Tibial artery (tissue), 4 donors: ENCODE measurements around the gene RASA3.

Source experiments
- DNase-seq, 2 donors: peaks; one replicate each; pipeline ENCODE4 v3.0.0-alpha.2; 2019
- H3K27ac ChIP-seq, 2 donors: fragments of 200-600 bp; sonication (generic) in 1 of 2; 1 replicate in 1 of 2; 2 replicates in 1 of 2; pipeline ENCODE4 v1.5.1; 2018 to 2019; ENCODE audit warnings: mild to moderate bottlenecking in 1 of 2
- H3K27me3 ChIP-seq, 2 donors: fragments of 200-600 bp; sonication (generic) in 1 of 2; one replicate each; pipeline versions ENCODE4 v1.5.1 to v1.6.0; 2016 to 2019
- H3K36me3 ChIP-seq, 3 donors: fragments of 200-600 bp; sonication (generic) in 2 of 3; one replicate each; pipeline ENCODE4 v1.5.1; 2016 to 2019; ENCODE audit warnings: mild to moderate bottlenecking in 2 of 3
- H3K4me1 ChIP-seq, 4 donors: fragments of 200-600 bp; sonication (generic) in 2 of 4; 1 replicate in 3 of 4; 2 replicates in 1 of 4; pipeline ENCODE4 v1.5.1; 2016 to 2019
- H3K4me3 ChIP-seq, 2 donors: fragments of 200-600 bp; sonication (generic) in 1 of 2; 1 replicate in 1 of 2; 2 replicates in 1 of 2; pipeline ENCODE4 v1.5.1; 2018 to 2019; ENCODE audit warnings: mild to moderate bottlenecking in 2 of 2
- H3K9me3 ChIP-seq, 3 donors: fragments of 200-600 bp; sonication (generic) in 1 of 3; one replicate each; pipeline ENCODE4 v1.5.1; 2016 to 2019
- CTCF ChIP-seq, 2 experiments: fragments of 200-600 bp in 1 of 2; fragments of 450-650 bp in 1 of 2; IDR thresholded peaks; one replicate each; pipeline ENCODE4 v1.5.1; 2017 to 2019; ENCODE audit warnings: antibody characterized with exemption in 2 of 2, mild to moderate bottlenecking in 1 of 2, moderate library complexity in 1 of 2
- intact Hi-C: fragments of 100-400 bp; cut with DNase I; formaldehyde crosslinking; loops from one replicate; pipeline ENCODE4 v1.15.0; 2023; ENCODE audit warnings: low total_unique reads

Gene RASA3

GRCh38 chr13:114044486-114044885 lies 87.9 kb downstream of the RASA3 start:
- no peak for TF ChIP-seq CTCF (IDR thresholded peaks at IDR 0.05)
- no peak overlapping the region for H3K27ac ChIP-seq
- intact Hi-C loops: no loop called here
- H3K4me3 ChIP-seq: no peak overlapping the region
- no peak for DNase-seq
- H3K9me3 ChIP-seq: no peaks in the 10 kb centered on the region
- H3K4me1 ChIP-seq: no peaks in the 10 kb centered on the region
- H3K27me3 ChIP-seq: no peaks in the 10 kb centered on the region
- peaks cover 0 to 15% (median 6%) of the 10 kb centered on the region in 3 donors for H3K36me3 ChIP-seq

GRCh38 chr13:114043421-114044053 lies 88.9 kb downstream of the RASA3 start:
- Histone ChIP-seq H3K4me3 (no peak overlapping the region), H3K27me3 (no peaks in the 10 kb centered on the region), H3K9me3 (no peaks in the 10 kb centered on the region), H3K27ac (no peak overlapping the region), H3K4me1 (no peaks in the 10 kb centered on the region), H3K36me3 (peaks cover 0 to 15% (median 4%) of the 10 kb centered on the region in 3 donors)
- intact Hi-C loops: no loop called here
- peak in 1 of 2 donors; percentile 70 for DNase-seq
- no peak for TF ChIP-seq CTCF (IDR thresholded peaks at IDR 0.05)

GRCh38 chr13:114042066-114042815 lies 90.2 kb downstream of the RASA3 start:
- H3K36me3 ChIP-seq: peaks cover 0 to 15% (median 0%) of the 10 kb centered on the region in 3 donors
- no peaks in the 10 kb centered on the region for H3K27me3 ChIP-seq
- H3K9me3 ChIP-seq: no peaks in the 10 kb centered on the region
- no peaks in the 10 kb centered on the region for H3K4me1 ChIP-seq
- no peak overlapping the region for H3K27ac ChIP-seq
- H3K4me3 ChIP-seq: no peak overlapping the region
- no peak for TF ChIP-seq CTCF (IDR thresholded peaks at IDR 0.05)
- DNase-seq: no peak
- intact Hi-C loops: no loop called here

GRCh38 chr13:114041493-114041892 lies 90.9 kb downstream of the RASA3 start:
- no peaks in the 10 kb centered on the region for H3K4me1 ChIP-seq
- H3K27me3 ChIP-seq: no peaks in the 10 kb centered on the region
- H3K36me3 ChIP-seq: peaks cover 0 to 15% (median 0%) of the 10 kb centered on the region in 3 donors
- H3K4me3 ChIP-seq: no peak overlapping the region
- no peaks in the 10 kb centered on the region for H3K9me3 ChIP-seq
- H3K27ac ChIP-seq: no peak overlapping the region
- TF ChIP-seq CTCF (IDR thresholded peaks at IDR 0.05): no peak
- no peak for DNase-seq
- intact Hi-C loops: no loop called here

GRCh38 chr13:114039471-114040141 lies 92.8 kb downstream of the RASA3 start:
- no peak for TF ChIP-seq CTCF (IDR thresholded peaks at IDR 0.05)
- no peak overlapping the region for H3K27ac ChIP-seq
- H3K27me3 ChIP-seq: no peaks in the 10 kb centered on the region
- peaks cover 0 to 15% (median 0%) of the 10 kb centered on the region in 3 donors for H3K36me3 ChIP-seq
- peaks cover 0 to 16% (median 10%) of the 10 kb centered on the region in 4 donors for H3K4me1 ChIP-seq
- intact Hi-C loops: no loop called here
- no peak overlapping the region for H3K4me3 ChIP-seq
- no peaks in the 10 kb centered on the region for H3K9me3 ChIP-seq
- DNase-seq: no peak
